ENCODE measurements around the gene BORA.

GRCh38 chr13:72760189-72760588 is 32.5 kb downstream of the BORA start:
- no peak for TF ChIP-seq EZH2 (IDR thresholded peaks at IDR 0.05; ENCODE audit: low read depth, unreplicated experiment)
- no peak for TF ChIP-seq CTCF (conservative IDR thresholded peaks at IDR 0.05; ENCODE audit: low read depth in 2 of 2)
- TF ChIP-seq NANOG (IDR thresholded peaks at IDR 0.05; ENCODE audit: borderline replicate concordance): no peak
